ENCODE results near the gene TRIM21.
"Not testable (repeated sequence)": the region's sequence is repeated elsewhere in the genome, so short reads cannot be mapped to it uniquely, and the experiment has no call there.

The TRIM21 gene

GRCh38 chr11:4393209-4393857 lies at the start of gene TRIM21:
Gene TRIM21, minus strand, starts transcription at chr11:4393702. Its CDS starts 3,293 bp downstream, at chr11:4390409.
- Histone ChIP-seq H3K4me3 (ENCODE audit: low read length) (peak within 1 kb of the TSS; percentile 47; the same call in 1 of the 2 replicates), H3K27ac (ENCODE audit: low read length) (no peak within 1 kb of the TSS)

GRCh38 chr11:4441515-4441914 lies 48.0 kb upstream of the TRIM21 start:
- WGBS (ENCODE audit: insufficient coverage, insufficient read length), result no CpG with 5 or more reads among the region's 3 CpGs
- Histone ChIP-seq H3K36me3 (ENCODE audit: control insufficient read depth, insufficient read depth, low read length) (no peaks in the 10 kb centered on the region), H3K4me3 (ENCODE audit: low read length) (no peak overlapping the region), H3K27ac (ENCODE audit: low read length) (no peak overlapping the region), H3K4me1 (ENCODE audit: control insufficient read depth, insufficient read depth, low read length) (no peaks in the 10 kb centered on the region), H3K9me3 (ENCODE audit: control insufficient read depth, insufficient read depth, low read length) (no peaks in the 10 kb centered on the region), H3K27me3 (ENCODE audit: control insufficient read depth, insufficient read depth, low read length) (no peaks in the 10 kb centered on the region)
- no peak for DNase-seq (ENCODE audit: low read depth, low spot score)

More at GRCh38 chr11:4393209-4393857, at the start of gene TRIM21:
- H3K27me3 ChIP-seq (ENCODE audit: control insufficient read depth, insufficient read depth, low read length), result no peaks in the 10 kb centered on the region
- peak; percentile 60 for DNase-seq (ENCODE audit: low read depth, low spot score)
- no CpG with 5 or more reads among the region's 13 CpGs for WGBS (ENCODE audit: insufficient coverage, insufficient read length)
- H3K4me1 ChIP-seq (ENCODE audit: control insufficient read depth, insufficient read depth, low read length), result no peaks in the 10 kb centered on the region
- H3K36me3 ChIP-seq (ENCODE audit: control insufficient read depth, insufficient read depth, low read length), result peaks cover 5% of the 10 kb centered on the region; the same call in 1 of the 2 replicates
- H3K9me3 ChIP-seq (ENCODE audit: control insufficient read depth, insufficient read depth, low read length), result no peaks in the 10 kb centered on the region

- WGBS (ENCODE audit: insufficient coverage, insufficient read length), result no CpG with 5 or more reads among the region's 1 CpG
- H3K27me3 ChIP-seq (ENCODE audit: control insufficient read depth, insufficient read depth, low read length), result no peaks in the 10 kb centered on the region
- DNase-seq (ENCODE audit: low read depth, low spot score), result no peak
Observed at GRCh38 chr11:4436411-4436810, 42.9 kb upstream of the TRIM21 start.

GRCh38 chr11:4433856-4434255 lies 40.4 kb upstream of the TRIM21 start:
- Histone ChIP-seq H3K27ac (ENCODE audit: low read length) (no peak overlapping the region), H3K27me3 (ENCODE audit: control insufficient read depth, insufficient read depth, low read length) (no peaks in the 10 kb centered on the region), H3K9me3 (ENCODE audit: control insufficient read depth, insufficient read depth, low read length) (no peaks in the 10 kb centered on the region), H3K4me1 (ENCODE audit: control insufficient read depth, insufficient read depth, low read length) (no peaks in the 10 kb centered on the region), H3K36me3 (ENCODE audit: control insufficient read depth, insufficient read depth, low read length) (no peaks in the 10 kb centered on the region), H3K4me3 (ENCODE audit: low read length) (no peak overlapping the region)
- no CpG with 5 or more reads among the region's 2 CpGs for WGBS (ENCODE audit: insufficient coverage, insufficient read length)
- no peak for DNase-seq (ENCODE audit: low read depth, low spot score)

More at GRCh38 chr11:4436411-4436810, 42.9 kb upstream of the TRIM21 start:
- no peaks in the 10 kb centered on the region for H3K36me3 ChIP-seq (ENCODE audit: control insufficient read depth, insufficient read depth, low read length)
- H3K27ac ChIP-seq (ENCODE audit: low read length), result no peak overlapping the region
- no peaks in the 10 kb centered on the region for H3K4me1 ChIP-seq (ENCODE audit: control insufficient read depth, insufficient read depth, low read length)
- no peak overlapping the region for H3K4me3 ChIP-seq (ENCODE audit: low read length)
- no peaks in the 10 kb centered on the region for H3K9me3 ChIP-seq (ENCODE audit: control insufficient read depth, insufficient read depth, low read length)

GRCh38 chr11:4430051-4430450 lies 36.5 kb upstream of the TRIM21 start:
- Histone ChIP-seq H3K4me3 (ENCODE audit: low read length) (no peak overlapping the region), H3K36me3 (ENCODE audit: control insufficient read depth, insufficient read depth, low read length) (no peaks in the 10 kb centered on the region), H3K27ac (ENCODE audit: low read length) (no peak overlapping the region), H3K9me3 (ENCODE audit: control insufficient read depth, insufficient read depth, low read length) (no peaks in the 10 kb centered on the region), H3K27me3 (ENCODE audit: control insufficient read depth, insufficient read depth, low read length) (no peaks in the 10 kb centered on the region), H3K4me1 (ENCODE audit: control insufficient read depth, insufficient read depth, low read length) (no peaks in the 10 kb centered on the region)
- WGBS (ENCODE audit: insufficient coverage, insufficient read length), result no CpG with 5 or more reads among the region's 4 CpGs
- DNase-seq (ENCODE audit: low read depth, low spot score), result no peak

- DNase-seq (ENCODE audit: low read depth, low spot score), result no peak
- Histone ChIP-seq H3K27me3 (ENCODE audit: control insufficient read depth, insufficient read depth, low read length) (no peaks in the 10 kb centered on the region), H3K4me3 (ENCODE audit: low read length) (no peak overlapping the region), H3K27ac (ENCODE audit: low read length) (no peak overlapping the region), H3K4me1 (ENCODE audit: control insufficient read depth, insufficient read depth, low read length) (no peaks in the 10 kb centered on the region), H3K9me3 (ENCODE audit: control insufficient read depth, insufficient read depth, low read length) (no peaks in the 10 kb centered on the region), H3K36me3 (ENCODE audit: control insufficient read depth, insufficient read depth, low read length) (no peaks in the 10 kb centered on the region)
- no CpG with 5 or more reads among the region's 8 CpGs for WGBS (ENCODE audit: insufficient coverage, insufficient read length)
Observed at GRCh38 chr11:4418403-4418802, 24.9 kb upstream of the TRIM21 start.

GRCh38 chr11:4416816-4417215 lies 23.3 kb upstream of the TRIM21 start:
- Histone ChIP-seq H3K4me3 (ENCODE audit: low read length) (no peak overlapping the region), H3K4me1 (ENCODE audit: control insufficient read depth, insufficient read depth, low read length) (no peaks in the 10 kb centered on the region), H3K27ac (ENCODE audit: low read length) (no peak overlapping the region), H3K9me3 (ENCODE audit: control insufficient read depth, insufficient read depth, low read length) (no peaks in the 10 kb centered on the region), H3K36me3 (ENCODE audit: control insufficient read depth, insufficient read depth, low read length) (no peaks in the 10 kb centered on the region), H3K27me3 (ENCODE audit: control insufficient read depth, insufficient read depth, low read length) (no peaks in the 10 kb centered on the region)
- WGBS (ENCODE audit: insufficient coverage, insufficient read length), result no CpG with 5 or more reads among the region's 1 CpG
- DNase-seq (ENCODE audit: low read depth, low spot score), result no peak

- Histone ChIP-seq H3K27ac (ENCODE audit: low read length) (no peak overlapping the region), H3K36me3 (ENCODE audit: control insufficient read depth, insufficient read depth, low read length) (no peaks in the 10 kb centered on the region), H3K9me3 (ENCODE audit: control insufficient read depth, insufficient read depth, low read length) (no peaks in the 10 kb centered on the region), H3K4me3 (ENCODE audit: low read length) (no peak overlapping the region), H3K4me1 (ENCODE audit: control insufficient read depth, insufficient read depth, low read length) (no peaks in the 10 kb centered on the region), H3K27me3 (ENCODE audit: control insufficient read depth, insufficient read depth, low read length) (no peaks in the 10 kb centered on the region)
- 100% methylated on average over 1 of the region's 1 CpG for WGBS (ENCODE audit: insufficient coverage, insufficient read length)
- DNase-seq (ENCODE audit: low read depth, low spot score), result no peak
Observed at GRCh38 chr11:4416306-4416705, 22.8 kb upstream of the TRIM21 start.

GRCh38 chr11:4406206-4406605 lies 12.7 kb upstream of the TRIM21 start:
- not testable (repeated sequence) for H3K9me3 ChIP-seq (ENCODE audit: control insufficient read depth, insufficient read depth, low read length)

GRCh38 chr11:4393858-4394223 lies 339 bp upstream of the TRIM21 start:
- H3K4me1 ChIP-seq (ENCODE audit: control insufficient read depth, insufficient read depth, low read length), result no peaks in the 10 kb centered on the region
- 0 out of 2 replicates have a peak, but pooled peaks cover 2% of the 10 kb centered on the region for H3K36me3 ChIP-seq (ENCODE audit: control insufficient read depth, insufficient read depth, low read length)
- no peaks in the 10 kb centered on the region for H3K9me3 ChIP-seq (ENCODE audit: control insufficient read depth, insufficient read depth, low read length)
- no peak for DNase-seq (ENCODE audit: low read depth, low spot score)
- H3K27ac ChIP-seq (ENCODE audit: low read length), result no peak overlapping the region
- H3K27me3 ChIP-seq (ENCODE audit: control insufficient read depth, insufficient read depth, low read length), result no peaks in the 10 kb centered on the region
- peak overlapping the region; percentile 47; the same call in 1 of the 2 replicates for H3K4me3 ChIP-seq (ENCODE audit: low read length)
- WGBS (ENCODE audit: insufficient coverage, insufficient read length), result no CpG with 5 or more reads among the region's 11 CpGs

More at GRCh38 chr11:4406206-4406605, 12.7 kb upstream of the TRIM21 start:
- H3K27me3 ChIP-seq (ENCODE audit: control insufficient read depth, insufficient read depth, low read length); H3K4me1 ChIP-seq (ENCODE audit: control insufficient read depth, insufficient read depth, low read length); H3K4me3 ChIP-seq (ENCODE audit: low read length); H3K36me3 ChIP-seq (ENCODE audit: control insufficient read depth, insufficient read depth, low read length); DNase-seq (ENCODE audit: low read depth, low spot score); H3K27ac ChIP-seq (ENCODE audit: low read length): not testable (repeated sequence)
- no CpG with 5 or more reads among the region's 6 CpGs for WGBS (ENCODE audit: insufficient coverage, insufficient read length)

GRCh38 chr11:4388221-4388620 lies 5.3 kb downstream of the TRIM21 start:
- Histone ChIP-seq H3K27me3 (ENCODE audit: control insufficient read depth, insufficient read depth, low read length) (no peaks in the 10 kb centered on the region), H3K36me3 (ENCODE audit: control insufficient read depth, insufficient read depth, low read length) (peaks cover 7% of the 10 kb centered on the region; the same call in 1 of the 2 replicates), H3K27ac (ENCODE audit: low read length) (no peak overlapping the region), H3K4me3 (ENCODE audit: low read length) (no peak overlapping the region), H3K4me1 (ENCODE audit: control insufficient read depth, insufficient read depth, low read length) (no peaks in the 10 kb centered on the region), H3K9me3 (ENCODE audit: control insufficient read depth, insufficient read depth, low read length) (no peaks in the 10 kb centered on the region)
- DNase-seq (ENCODE audit: low read depth, low spot score), result no peak
- no CpG with 5 or more reads among the region's 2 CpGs for WGBS (ENCODE audit: insufficient coverage, insufficient read length)

Data from iPS DF 6.9 (cell line).